Subcutaneous adipose tissue (tissue), 4 donors: ENCODE data around the gene MAPK8. TPM values are rescaled to one million over a fixed set of nuclear protein-coding genes. Genes with fewer than 3 reads are reported as not detected.

Experiments used
- CTCF ChIP-seq: fragments of 450-650 bp; IDR thresholded peaks from one replicate; pipeline ENCODE4 v1.5.1; 2016; ENCODE audit warnings: low read depth, mild to moderate bottlenecking, control low read depth, antibody characterized with exemption, moderate library complexity
- total RNA-seq, 4 donors: library from RNA; depleted of rRNA; stranded (reverse); fragments of >200 nt; gene quantifications; one replicate each; pipeline ENCODE4 v1.1.0, GENCODE V29; 2016

Gene MAPK8
- total RNA-seq, 4 donors from 2014 or later, result 34.1 to 72.2 (median 36.5) TPM

- no peak for TF ChIP-seq CTCF
Observed at GRCh38 chr10:48377751-48378530, 71.5 kb downstream of the MAPK8 start.

GRCh38 chr10:48378675-48379074 lies 72.2 kb downstream of the MAPK8 start:
- TF ChIP-seq CTCF, result no peak

GRCh38 chr10:48381971-48382370 lies 75.5 kb downstream of the MAPK8 start:
- no peak for TF ChIP-seq CTCF

- TF ChIP-seq CTCF, result no peak
Observed at GRCh38 chr10:48382982-48383381, 76.5 kb downstream of the MAPK8 start.

GRCh38 chr10:48383393-48383792 lies 76.9 kb downstream of the MAPK8 start:
- TF ChIP-seq CTCF, result no peak

- no peak for TF ChIP-seq CTCF
Observed at GRCh38 chr10:48384699-48384982, 78.2 kb downstream of the MAPK8 start.

GRCh38 chr10:48389272-48389671 lies 82.8 kb downstream of the MAPK8 start:
- TF ChIP-seq CTCF, result no peak
